Activated T-helper 9 cell treated with anti-CD3 and anti-CD28 coated beads, Interleukin-2, amount 50 U/mL, for 16 hours (primary cell): Measurements from ENCODE around the gene MED1.
"Not testable (repeated sequence)": the region's sequence is repeated elsewhere in the genome, so short reads cannot be mapped to it uniquely, and the experiment has no call there.

Experiments used
- DNase-seq: peaks from one replicate; pipeline ENCODE4 v3.0.0-alpha.2; 2020; ENCODE audit warnings: low read depth

Gene MED1, protein sequence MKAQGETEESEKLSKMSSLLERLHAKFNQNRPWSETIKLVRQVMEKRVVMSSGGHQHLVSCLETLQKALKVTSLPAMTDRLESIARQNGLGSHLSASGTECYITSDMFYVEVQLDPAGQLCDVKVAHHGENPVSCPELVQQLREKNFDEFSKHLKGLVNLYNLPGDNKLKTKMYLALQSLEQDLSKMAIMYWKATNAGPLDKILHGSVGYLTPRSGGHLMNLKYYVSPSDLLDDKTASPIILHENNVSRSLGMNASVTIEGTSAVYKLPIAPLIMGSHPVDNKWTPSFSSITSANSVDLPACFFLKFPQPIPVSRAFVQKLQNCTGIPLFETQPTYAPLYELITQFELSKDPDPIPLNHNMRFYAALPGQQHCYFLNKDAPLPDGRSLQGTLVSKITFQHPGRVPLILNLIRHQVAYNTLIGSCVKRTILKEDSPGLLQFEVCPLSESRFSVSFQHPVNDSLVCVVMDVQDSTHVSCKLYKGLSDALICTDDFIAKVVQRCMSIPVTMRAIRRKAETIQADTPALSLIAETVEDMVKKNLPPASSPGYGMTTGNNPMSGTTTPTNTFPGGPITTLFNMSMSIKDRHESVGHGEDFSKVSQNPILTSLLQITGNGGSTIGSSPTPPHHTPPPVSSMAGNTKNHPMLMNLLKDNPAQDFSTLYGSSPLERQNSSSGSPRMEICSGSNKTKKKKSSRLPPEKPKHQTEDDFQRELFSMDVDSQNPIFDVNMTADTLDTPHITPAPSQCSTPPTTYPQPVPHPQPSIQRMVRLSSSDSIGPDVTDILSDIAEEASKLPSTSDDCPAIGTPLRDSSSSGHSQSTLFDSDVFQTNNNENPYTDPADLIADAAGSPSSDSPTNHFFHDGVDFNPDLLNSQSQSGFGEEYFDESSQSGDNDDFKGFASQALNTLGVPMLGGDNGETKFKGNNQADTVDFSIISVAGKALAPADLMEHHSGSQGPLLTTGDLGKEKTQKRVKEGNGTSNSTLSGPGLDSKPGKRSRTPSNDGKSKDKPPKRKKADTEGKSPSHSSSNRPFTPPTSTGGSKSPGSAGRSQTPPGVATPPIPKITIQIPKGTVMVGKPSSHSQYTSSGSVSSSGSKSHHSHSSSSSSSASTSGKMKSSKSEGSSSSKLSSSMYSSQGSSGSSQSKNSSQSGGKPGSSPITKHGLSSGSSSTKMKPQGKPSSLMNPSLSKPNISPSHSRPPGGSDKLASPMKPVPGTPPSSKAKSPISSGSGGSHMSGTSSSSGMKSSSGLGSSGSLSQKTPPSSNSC (N-terminal part only)

DNA sequence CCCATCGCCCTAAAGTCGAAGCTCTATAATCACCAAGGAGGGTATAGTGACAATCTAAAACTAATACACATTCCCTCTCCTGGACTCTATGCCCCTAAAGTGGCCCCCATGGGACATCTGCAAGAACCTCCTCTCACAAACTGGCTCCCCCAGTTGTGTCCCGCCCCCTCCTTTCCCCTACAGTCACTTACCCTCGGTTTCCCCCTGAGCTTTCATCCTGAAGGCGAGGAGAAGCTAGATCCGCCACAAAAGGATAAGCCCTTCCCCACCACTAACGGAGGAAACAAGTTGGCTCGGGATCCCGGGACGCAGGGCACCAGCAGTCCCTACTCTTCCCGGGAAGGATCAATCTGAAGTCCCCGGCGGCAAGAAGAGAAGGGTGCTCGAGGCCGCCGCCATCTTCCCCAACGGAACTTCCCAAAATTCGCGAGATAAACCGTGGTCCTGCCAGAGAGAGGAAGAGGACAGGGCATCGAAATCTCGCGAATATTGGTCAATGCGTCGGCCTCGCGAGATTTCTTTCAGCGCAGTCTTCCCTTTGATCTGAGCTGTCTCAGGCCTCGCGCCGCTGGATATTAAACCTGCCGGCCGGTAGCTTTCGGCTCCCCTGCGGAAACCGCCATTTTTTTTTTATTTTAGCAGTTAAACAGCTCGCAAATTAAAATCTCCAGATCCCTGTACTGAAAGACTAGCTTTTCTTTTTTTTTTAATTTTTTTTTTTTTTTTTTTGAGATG, at the start of gene MED1:
Gene MED1 (minus strand): TSS at position 417 of the 735 bp plus-strand sequence. CDS start 201 bp downstream, at position 216.
- DNase-seq = peak; percentile 85

DNA sequence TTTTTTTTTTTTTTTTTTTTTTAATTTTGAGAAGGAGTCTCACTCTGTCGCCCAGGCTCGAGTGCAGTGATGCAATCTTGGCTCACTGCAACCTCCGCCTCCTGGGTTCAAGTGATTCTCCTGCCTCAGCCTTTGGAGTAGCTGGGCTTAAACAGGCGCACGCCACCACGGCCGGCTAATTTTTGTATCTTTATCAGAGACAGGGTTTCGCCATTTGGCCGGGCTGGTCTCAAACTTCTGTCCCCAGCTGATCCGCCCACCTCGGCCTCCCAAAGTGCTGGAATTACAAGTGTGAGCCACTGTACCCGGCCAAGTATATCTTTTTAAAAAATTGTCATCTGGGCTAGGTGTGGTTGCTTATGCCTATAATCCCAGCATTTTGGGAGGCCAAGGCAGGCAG, 45.9 kb upstream of the MED1 start:
- DNase-seq = not testable (repeated sequence)

DNA sequence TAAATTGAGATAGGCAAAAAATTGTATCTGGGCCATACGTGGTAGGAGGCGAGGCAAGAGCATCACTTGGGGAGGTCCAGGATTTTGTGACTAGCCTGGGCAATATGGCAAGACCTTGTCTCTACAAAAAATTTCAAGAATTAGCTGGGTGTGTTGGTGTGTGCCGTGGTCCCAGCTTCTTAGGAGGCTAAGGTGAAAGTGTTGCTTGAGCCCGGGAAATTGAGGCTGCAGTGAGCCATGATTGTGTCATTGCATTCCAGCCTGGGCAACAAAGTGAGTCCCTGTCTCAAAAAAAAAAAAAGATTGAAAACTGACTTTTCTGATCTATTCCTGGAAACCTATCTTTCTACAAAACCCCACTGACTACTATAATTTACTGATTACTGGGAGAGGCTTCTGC, 36.9 kb upstream of the MED1 start:
- DNase-seq = no peak

DNA sequence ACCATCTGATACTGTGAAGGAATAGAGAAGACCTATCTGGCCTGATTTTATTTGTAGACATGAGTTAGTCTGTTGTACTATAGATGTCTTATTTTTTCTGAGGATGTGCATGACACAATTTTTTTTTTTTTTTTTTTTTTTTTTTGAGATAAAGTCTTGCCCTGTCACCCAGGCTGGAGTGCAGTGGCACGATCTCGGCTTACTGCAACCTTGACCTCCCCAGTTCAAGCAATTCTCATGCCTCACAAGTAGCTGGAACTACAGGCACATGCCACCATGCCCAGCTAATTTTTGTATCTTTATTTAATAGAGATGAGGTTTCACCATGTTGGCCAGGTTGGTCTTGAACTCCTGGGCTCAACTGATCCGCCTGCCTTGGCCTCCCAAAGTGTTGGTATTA, 36.4 kb upstream of the MED1 start:
- DNase-seq = not testable (repeated sequence)

DNA sequence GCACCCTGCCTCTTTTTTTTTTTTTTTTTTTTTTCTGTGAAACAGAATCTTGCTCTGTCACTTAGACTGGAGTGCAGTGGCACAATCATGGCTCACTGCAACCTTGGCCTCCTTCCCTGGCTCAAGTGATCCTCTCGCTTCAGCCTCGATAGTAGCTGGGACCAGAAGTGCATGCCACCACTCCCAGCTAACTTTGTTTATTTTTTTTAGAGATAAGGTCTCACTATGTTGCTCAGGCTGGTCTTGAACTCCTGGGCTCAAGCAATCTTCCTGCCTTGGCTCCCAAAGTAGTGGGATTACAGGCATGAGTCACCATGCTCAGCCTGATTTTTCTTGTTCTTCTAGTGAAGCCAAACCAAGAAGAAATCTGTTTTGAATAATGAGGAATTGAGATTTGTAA, 35.2 kb upstream of the MED1 start:
- DNase-seq = no peak

DNA sequence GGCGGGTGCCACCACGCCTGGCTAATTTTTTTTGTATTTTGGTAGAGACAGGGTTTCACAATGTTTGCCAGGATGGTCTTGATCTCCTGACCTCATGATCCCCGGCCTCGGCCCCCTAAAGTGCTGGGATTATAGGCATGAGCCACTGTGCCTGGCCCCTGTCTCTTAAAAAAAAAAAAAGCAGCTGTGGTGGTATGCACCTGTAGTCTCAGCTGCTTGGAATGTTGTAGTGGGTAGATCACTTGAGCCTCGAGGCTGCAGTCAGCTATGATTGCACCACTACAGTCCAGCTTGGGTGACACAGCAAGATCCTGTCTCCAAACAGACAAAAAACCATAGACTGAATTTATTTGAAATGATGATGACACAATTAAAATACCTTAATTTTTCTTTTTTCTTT, 34.5 kb upstream of the MED1 start:
- no peak for DNase-seq

DNA sequence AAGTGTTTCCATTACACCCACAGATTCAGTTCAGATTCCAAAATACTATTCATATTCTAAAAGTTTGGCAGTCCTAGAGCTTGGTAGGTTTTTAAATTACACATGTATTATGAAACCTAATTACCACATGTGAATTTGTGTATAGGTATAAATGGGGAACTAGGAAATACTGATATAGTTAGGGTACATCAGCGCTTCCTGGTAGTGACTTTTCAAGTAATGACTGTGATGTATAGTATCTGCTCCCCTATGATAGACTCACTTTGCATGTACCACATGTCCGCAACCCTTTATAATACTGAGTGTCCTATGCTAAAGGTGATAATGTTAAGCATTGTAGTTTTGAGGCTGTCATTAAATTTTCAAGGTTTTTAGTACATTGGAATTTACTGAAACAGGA, 33.1 kb upstream of the MED1 start:
- no peak for DNase-seq

DNA sequence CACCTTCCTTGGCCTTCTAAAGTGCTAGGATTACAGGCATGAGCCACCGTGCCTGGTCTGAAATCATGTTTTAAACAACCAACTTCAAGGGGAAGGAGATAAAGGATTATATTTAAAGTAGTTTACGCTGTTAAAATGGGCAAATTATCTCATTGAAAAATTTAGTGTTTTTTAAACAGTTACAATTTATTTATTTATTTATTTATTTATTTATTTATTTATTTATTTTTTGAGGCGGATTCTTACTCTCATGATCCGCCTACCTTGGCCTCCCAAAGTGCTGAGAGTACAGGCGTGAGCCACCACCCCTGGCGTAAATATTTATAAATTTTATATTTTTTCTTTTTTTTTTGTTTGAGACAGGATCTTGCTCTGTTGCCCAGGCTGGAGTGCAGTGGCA, 32.4 kb upstream of the MED1 start:
- DNase-seq = no peak

DNA sequence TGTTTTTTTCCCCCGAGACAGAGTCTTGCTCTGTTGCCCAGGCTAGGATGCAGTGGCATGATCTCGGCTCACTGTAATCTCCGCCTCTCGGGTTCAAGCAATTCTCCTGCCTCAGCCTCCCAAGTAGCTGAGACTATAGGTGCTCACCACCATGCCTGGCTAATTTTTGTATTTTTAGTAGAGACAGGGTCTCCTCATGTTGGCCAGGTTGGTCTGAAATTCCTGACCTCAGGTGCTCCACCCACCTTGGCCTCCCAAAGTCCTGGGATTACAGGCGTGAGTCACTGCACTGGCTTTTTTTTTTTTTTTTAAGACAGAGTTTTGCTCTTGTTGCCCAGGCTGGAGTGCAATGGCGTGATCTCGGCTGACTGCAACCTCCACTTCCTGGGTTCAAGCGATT, 28.6 kb upstream of the MED1 start:
- DNase-seq = not testable (repeated sequence)

DNA sequence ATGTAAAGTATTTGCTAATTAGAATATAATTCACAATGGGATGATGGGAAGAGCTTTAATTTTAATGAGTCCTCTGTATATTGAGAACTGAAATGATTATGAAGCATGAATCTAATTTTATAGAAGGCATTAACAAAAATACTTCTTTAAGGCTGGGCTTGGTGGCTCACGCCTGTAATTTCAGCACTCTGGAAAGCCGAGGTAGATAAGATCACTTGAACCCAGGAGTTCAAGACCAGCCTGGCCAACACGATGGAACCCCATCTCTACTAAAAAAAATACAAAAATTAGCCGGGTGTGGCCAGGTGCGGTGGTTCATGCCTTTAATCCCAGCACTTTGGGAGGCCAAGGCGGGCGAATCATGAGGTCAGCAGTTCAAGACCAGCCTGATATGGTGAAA, 22.2 kb upstream of the MED1 start:
- DNase-seq = no peak

DNA sequence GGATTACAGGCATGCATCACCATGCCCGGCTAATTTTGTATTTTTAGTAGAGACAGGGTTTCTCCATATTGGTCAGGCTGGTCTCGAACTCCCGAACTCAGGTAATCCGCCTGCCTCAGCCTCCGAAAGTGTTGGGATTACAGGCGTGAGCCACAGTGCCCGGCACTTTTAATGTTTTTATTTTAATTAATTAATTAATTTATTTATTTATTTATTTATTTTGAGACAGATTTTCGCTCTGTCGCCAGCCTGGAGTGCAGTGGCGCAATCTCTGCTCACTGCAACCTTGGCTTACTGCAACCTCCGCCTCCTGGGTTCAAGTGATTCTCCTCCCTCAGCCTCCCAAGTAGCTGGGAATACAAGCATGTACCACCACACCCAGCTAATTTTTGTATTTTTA, 17.5 kb upstream of the MED1 start:
- DNase-seq = not testable (repeated sequence)

DNA sequence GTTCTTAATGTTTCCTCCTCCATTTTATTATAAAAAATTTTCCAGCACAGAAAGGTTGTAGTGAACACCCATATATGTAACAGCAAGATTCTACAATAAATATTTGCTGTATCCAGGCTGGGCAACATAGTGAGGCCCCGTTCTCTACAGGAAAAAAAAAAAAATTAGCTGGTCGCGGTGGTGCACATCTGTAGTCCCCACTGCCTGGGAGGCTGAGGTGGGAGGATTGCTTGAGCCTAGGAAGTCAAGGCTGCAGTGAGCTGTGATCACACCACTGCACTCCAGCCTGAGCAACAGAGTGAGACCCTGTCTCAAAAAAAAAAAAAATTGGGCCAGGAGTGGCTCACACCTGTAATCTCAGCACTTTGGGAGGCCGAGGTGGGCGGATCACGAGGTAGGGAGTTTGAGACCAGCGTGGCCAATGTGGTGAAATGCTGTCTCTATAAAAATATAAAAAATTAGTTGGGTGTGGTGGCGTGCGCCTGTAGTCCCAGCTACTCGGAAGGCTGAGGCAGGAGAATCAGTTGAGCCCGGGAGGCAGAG, 13.6 kb upstream of the MED1 start:
- not testable (repeated sequence) for DNase-seq

DNA sequence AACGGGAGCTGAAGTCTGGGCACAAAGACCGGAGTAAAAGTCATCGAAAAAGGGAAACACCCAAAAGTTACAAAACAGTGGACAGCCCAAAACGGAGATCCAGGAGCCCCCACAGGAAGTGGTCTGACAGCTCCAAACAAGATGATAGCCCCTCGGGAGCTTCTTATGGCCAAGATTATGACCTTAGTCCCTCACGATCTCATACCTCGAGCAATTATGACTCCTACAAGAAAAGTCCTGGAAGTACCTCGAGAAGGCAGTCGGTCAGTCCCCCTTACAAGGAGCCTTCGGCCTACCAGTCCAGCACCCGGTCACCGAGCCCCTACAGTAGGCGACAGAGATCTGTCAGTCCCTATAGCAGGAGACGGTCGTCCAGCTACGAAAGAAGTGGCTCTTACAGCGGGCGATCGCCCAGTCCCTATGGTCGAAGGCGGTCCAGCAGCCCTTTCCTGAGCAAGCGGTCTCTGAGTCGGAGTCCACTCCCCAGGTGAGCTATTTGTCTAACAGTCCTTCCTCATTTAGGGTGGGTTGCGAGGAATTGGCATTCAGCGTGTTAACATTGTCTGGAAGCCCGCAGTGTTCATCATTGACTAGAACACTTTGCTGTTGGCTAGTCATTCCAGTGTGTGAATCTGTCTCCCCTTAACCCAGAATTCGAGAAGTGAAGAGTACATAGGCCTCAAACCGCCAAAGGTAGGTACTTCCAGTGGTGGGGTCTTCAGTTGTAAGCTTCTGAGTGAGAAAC, 11.7 kb upstream of the MED1 start:
- DNase-seq = no peak

DNA sequence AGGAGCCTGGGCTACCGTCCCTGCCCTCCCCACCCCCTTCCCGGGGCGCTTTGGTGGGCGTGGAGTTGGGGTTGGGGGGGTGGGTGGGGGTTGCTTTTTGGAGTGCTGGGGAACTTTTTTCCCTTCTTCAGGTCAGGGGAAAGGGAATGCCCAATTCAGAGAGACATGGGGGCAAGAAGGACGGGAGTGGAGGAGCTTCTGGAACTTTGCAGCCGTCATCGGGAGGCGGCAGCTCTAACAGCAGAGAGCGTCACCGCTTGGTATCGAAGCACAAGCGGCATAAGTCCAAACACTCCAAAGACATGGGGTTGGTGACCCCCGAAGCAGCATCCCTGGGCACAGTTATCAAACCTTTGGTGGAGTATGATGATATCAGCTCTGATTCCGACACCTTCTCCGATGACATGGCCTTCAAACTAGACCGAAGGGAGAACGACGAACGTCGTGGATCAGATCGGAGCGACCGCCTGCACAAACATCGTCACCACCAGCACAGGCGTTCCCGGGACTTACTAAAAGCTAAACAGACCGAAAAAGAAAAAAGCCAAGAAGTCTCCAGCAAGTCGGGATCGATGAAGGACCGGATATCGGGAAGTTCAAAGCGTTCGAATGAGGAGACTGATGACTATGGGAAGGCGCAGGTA, 11.0 kb upstream of the MED1 start:
- DNase-seq = peak; percentile 4

DNA sequence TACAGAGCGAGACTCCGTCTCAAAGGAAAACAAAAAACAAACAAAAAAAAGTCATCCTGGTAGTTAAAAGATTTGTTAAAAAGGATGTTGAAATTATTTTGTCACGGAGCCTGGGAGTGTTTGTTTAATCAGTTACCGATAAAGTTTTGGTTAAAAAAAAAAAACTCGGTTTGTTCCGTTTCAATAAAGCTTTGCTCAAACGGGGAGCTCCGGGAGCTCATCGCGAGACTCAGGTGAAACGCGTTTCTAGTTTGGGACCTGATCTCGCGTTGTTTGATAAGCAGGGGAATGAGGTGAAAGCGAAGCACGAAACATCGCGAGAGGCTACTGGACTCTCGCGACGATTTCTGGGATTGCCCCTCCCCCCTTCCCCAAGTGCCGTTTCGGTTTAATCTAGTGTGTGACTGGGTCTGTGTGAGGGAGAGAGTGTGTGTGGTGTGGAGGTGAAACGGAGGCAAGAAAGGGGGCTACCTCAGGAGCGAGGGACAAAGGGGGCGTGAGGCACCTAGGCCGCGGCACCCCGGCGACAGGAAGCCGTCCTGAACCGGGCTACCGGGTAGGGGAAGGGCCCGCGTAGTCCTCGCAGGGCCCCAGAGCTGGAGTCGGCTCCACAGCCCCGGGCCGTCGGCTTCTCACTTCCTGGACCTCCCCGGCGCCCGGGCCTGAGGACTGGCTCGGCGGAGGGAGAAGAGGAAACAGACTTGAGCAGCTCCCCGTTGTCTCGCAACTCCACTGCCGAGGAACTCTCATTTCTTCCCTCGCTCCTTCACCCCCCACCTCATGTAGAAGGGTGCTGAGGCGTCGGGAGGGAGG, 10.3 kb upstream of the MED1 start, which contains the start of gene CDK12:
Gene CDK12 (plus strand): TSS at position 374 of the 813 bp plus-strand sequence. CDS start 586 bp downstream, outside the sequence.
- peak; percentile 85 for DNase-seq

DNA sequence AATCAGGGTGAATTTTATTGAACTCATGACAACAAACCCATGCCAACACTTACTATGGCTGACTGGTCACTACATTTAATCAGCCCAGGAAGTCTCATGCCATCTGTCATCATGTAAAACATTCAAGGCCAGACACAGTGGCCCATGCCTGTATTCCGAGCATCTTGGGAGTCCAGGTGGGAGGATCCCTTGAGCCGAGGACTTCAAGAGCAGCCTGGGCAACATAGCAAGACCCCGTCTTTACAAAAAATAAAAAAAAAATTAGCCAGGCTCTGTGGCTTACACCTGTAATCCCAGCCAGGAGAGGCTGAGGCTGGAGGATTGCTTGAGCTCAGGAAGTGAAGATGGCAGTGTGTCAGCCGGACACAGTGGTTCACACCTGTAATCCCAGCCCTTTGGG, 4.9 kb upstream of the MED1 start:
- no peak for DNase-seq

DNA sequence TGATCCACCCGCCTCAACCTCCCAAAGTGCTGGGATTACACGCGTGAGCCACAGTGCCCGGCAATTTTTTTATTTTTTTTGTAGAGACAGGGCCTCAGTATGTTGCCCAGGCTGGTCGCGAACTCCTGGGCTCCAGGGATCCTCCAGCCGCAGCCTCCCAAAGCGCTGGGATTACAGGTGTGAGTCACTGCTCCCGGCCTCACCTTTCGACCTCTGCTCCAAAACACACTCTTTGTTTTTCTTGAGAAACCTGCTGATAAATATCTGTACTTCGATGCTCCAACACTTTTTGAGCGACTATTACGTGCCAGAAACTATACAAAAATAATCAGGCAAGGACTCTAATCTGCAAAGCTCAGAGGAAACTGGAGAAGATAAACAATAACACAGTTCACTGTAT, 1.0 kb downstream of the MED1 start:
- DNase-seq = no peak

DNA sequence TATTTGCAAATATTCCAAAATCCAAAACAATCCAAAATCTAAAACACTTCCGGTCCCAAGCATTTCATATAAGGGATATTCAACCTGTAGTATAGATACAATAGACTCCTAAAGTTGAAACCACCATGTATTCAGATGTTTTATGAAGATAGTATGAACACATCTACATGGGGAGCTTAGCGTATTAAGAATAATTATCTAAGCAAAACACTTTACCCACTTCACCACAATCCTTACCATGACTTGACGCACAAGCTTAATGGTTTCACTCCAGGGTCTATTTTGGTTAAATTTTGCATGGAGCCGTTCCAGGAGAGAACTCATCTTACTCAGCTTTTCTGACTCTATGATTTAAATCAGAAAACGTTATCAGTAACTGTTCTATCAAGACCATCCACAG, 3.5 kb downstream of the MED1 start:
- DNase-seq = no peak

DNA sequence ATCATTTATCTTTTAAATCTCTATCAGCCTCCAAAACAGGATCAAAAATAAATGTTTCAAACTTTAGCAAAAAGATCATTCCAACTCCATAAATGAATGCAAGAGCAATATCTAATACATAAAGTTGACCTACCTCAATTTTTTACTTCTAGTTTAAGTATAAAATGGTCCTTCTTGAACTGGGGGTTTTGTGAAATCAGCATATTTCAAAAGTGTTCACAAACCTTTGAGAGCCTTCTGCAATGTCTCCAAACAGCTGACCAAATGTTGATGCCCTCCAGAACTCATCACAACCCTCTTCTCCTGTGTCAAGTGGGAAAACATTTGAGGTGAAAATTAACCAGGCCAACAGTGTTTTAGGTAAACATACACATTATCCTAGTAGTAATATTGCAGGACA, 7.7 kb downstream of the MED1 start:
- no peak for DNase-seq
